Measurements from ENCODE around the gene ELAVL2.

DNA sequence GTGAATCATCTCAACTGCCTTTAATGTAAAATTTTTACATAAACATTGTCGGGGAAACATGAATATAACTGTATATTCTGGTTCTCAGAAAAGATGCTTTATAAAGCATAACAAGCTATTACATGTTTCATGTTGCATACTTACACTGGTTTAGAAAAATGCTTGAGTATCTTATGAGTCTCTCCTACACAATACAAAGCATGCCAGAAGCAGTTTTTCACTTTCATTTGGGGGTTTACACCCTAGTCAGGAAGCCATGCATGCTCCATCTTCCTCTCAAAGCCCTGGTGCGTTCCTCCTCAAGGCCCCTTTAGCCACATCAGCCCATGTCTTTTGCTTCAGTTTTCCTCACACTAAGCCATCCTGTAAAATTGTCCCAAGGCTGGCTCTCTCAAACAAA is 22.8 kb downstream of the ELAVL2 start:
- TF ChIP-seq EP300 (IDR thresholded peaks at IDR 0.05) (no peak), POLR2A (IDR thresholded peaks at IDR 0.05) (no peak)
